T-helper 2 cell (primary cell): ENCODE results near the gene CDIP1.
A peak's percentile ranks its signal among the peaks of the same experiment; 100 is the strongest.
"Not testable (repeated sequence)": the region's sequence is repeated elsewhere in the genome, so short reads cannot be mapped to it uniquely, and the experiment has no call there.

Experiments used
- DNase-seq, 5 experiments: peaks; one replicate each; pipeline versions ENCODE4 v3.0.0 to v3.0.0-alpha.2; 2012 to 2022
- total RNA-seq, 2 donors: gene quantifications; one replicate each; lab custom pipeline; 2026; lab: John Stamatoyannopoulos, UW

CDIP1 gene
- total RNA-seq: 15.3 to 16.5 reads per million in 2 donors

GRCh38 chr16:4538350-4539235 lies at the start of gene CDIP1:
Gene CDIP1 (minus strand): TSS chr16:4538773. CDS start chr16:4514130, 24,643 bp downstream.
- peak; percentile 77 to 97 (median 90) for DNase-seq

DNA sequence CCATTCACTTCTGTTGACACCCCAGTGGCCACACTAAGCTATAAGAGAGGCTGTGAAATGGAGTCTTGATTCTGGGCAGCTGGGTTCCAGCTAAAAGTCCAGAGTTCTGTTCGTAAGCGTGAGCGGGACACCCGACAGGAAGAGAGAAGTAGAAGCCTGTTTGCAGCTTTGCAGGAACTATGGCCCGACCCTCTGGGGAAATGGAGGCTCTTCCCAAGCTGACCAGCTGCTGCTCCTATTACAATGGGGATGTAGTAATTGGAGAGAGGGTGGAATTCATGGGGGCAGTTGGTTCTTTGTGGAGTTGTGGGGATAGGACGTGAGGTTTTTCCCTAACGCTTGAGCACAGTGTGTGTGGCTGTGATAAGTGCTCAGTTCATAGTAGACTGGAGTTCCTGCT lies 47.7 kb upstream of the CDIP1 start:
- no peak for DNase-seq

- DNase-seq: no peak
Observed at GRCh38 chr16:4583906-4584305, 45.3 kb upstream of the CDIP1 start.

- no peak for DNase-seq
Observed at GRCh38 chr16:4580250-4580649, 41.7 kb upstream of the CDIP1 start.

- no peak for DNase-seq
Observed at GRCh38 chr16:4578961-4579530, 40.5 kb upstream of the CDIP1 start.

DNA sequence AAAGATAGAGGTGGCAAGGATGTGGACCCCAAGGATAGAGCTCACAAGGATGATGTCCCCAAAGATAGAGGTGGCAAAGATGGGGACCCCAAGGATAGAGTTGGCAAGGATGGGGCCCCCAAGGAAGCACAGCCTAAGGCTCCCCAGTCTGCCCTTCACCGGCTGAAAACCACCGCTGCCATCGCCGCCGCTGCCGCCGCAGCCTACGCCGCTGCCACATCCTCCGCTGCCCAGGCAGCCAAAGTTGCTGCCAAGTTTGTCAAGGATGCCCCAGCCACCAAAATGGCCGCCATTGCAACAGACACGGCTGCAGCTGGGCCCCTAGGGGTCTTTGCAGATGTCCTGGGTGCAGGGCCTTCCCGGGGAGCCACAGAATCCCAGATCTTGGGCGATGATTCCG lies 37.4 kb upstream of the CDIP1 start:
- DNase-seq: no peak

DNA sequence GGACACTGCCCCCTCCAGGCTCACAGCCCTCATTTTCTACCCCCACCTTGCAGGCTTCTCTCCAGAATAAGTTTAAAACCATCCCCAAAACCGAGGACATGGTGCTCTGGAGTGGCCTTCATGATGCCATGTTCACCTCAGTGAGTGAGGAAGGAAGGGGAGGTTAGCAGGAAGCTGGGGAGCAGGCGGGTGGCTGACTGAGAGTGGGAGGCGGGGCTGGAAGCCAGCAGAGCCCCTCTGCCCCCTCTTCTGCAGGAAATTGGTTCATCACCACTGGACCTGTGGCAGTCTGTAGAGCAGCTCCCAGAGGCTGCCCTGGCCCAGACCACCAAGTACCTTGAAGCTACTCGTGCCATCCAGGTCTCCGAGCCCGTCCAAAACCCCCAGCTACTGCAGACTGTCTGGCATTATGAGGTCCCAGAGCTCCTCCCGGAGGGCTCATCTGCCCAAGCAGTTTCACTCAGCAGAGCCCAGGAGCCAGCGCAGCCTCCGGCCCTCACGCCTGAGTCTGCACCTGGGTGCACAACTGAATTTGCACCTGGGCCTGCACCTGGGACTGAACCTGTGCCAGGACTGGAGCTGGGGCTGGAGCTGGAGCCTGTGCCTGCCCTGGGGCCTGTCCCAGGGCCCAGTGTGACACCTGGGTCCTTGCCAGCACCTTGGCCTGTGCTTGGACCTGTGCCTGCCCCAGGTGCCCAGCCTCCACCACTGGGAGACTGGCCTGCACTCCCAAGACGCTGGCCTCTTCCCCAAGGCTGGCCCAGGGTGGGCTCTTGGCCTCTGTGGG lies 36.5 kb upstream of the CDIP1 start:
- DNase-seq: no peak

GRCh38 chr16:4573926-4574325 lies 35.4 kb upstream of the CDIP1 start:
- DNase-seq: not testable (repeated sequence)

DNA sequence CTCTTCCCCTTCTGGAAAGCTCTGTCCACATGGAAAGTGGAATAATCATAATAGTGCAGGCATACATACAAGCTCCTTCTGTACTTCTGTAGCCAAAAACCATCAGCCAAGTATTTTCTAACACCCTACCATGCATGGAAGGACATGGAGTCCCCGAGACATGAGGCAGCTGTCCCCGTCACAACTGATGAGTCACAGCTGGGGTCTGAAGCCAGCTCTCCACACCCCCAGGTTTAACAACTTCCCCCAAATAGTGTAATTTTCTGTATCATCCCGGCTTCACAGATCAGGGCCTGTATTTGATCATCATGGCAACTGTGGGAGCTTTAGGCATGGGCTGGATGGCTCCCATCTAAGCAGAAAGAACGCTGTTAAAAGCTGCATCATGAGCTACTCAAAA lies 34.1 kb upstream of the CDIP1 start:
- DNase-seq: no peak

- no peak for DNase-seq
Observed at GRCh38 chr16:4570688-4571321, 32.2 kb upstream of the CDIP1 start.

DNA sequence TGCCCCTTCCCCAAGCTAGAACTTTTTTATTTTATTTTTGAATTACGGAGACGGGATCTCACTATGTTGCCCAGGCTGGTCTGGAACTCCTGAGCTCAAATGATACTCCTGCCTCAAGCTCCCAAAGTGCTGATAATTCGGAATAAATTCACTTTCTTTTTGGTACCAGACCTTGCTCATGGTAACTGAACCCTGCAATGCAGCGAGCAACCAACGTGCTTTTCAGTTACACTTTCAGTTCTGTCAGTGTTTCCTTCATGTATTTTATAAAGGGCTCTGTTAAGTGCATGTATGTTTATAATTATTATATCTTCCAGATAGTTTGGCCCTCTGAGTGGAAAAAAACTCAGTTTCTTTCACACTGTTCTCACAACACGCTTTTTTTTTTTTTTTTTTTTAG lies 31.5 kb upstream of the CDIP1 start:
- peak in 1 of 5 experiments; percentile 13 for DNase-seq

DNA sequence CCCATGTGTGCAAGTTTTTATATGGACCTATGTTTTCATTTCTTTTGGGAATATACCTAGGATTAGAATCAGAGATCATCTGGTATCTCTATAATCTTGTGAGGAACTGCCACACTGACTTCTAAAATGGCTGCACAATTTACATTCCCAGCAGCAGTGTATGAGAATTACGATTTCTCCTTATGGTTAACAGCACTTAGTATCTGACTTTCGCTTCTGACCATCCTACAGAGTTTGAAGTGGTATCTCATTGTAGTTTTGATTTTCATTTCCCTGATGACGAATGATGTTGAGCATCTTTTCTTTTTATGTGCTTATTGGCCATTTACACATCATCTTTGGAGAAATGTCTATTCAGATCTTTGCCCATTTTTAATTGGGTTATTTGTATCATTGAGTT lies 27.6 kb upstream of the CDIP1 start:
- DNase-seq: no peak

GRCh38 chr16:4564661-4565267 lies 26.2 kb upstream of the CDIP1 start:
- no peak for DNase-seq

DNA sequence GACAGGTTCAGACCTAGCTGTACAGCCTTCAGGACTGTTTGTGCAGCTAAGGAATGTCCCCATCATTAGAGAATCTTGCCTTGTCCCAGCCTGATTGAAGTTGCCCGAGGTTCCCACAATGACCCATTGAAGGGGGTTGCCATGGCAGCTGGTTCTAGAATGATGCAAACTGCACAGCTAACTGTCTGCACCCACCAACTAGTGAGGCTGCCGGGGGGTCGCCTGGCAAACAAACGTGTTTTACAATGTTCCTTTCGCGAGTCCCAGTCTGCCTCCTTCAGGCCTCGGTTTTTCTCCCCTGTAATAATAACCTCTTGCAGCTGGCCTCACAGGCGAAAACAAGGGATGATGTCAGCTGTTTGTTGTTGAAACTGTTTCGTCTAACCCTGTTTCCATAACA lies 23.0 kb upstream of the CDIP1 start:
- no peak for DNase-seq

- DNase-seq: no peak
Observed at GRCh38 chr16:4557973-4558372, 19.4 kb upstream of the CDIP1 start.

- DNase-seq: no peak
Observed at GRCh38 chr16:4556580-4556979, 18.0 kb upstream of the CDIP1 start.

DNA sequence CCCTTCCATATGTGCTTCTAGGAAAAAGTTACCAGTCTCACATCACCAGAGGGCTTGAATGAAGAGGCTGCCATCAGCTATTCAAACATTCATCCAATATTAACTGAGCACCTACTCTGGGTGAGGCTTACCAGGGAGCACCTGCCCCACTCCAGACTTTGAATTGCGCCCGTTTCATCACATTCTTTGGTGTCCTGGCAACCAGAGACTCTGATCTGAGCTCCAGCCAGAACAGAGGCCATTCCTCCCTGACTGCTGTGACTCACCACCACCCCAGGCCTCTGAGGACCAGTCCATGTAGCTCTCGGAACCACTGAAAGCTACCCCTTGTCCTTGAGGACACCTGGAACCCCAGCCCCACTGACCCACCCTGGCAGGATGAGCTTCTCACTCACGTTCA lies 17.5 kb upstream of the CDIP1 start, which contains the start of gene C16orf96:
Gene C16orf96, plus strand, starts transcription at position 229 of the 400 bp plus-strand sequence. Its CDS starts 150 bp downstream, at position 379.
- no peak for DNase-seq

DNA sequence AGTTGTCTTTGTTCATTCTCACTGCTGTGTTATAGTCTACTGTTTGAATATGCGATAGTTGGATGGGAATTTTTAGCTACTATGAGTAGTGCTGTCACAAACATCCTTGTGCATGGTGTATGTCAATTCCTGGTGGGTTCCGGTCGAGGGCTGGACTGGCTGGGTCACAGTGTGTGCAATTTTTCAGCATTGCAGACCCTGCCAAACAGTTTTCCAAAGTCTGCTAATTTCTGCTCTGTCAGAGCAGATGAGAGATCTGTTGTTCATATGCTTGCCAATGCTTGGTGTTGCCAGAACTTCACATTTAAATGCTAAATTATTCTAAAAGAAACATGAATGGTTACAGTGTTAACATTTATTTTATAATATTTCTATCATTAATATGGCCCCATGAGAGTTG lies 14.0 kb upstream of the CDIP1 start:
- no peak for DNase-seq

- DNase-seq: no peak
Observed at GRCh38 chr16:4550591-4550990, 12.0 kb upstream of the CDIP1 start.

DNA sequence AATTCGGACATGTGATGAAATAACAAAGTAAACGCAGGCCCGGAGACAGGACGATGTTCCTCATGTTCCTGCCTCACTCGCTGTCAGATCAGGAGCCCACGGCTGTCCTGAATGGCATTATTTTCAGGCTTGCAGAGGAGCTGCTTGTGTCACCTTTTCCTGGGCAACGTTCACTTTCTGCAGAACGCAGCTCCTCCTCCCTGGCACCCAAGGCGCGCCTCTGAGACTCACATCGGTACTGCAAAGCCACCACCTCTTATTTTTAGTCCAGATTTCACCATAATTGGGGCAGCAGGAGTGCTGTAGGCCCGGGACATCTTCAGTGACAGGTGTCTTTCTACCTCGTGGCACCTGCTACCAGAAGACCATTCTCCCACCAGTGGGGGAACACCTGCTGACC lies 9.6 kb upstream of the CDIP1 start:
- no peak for DNase-seq

- DNase-seq: no peak
Observed at GRCh38 chr16:4544473-4544872, 5.9 kb upstream of the CDIP1 start.

DNA sequence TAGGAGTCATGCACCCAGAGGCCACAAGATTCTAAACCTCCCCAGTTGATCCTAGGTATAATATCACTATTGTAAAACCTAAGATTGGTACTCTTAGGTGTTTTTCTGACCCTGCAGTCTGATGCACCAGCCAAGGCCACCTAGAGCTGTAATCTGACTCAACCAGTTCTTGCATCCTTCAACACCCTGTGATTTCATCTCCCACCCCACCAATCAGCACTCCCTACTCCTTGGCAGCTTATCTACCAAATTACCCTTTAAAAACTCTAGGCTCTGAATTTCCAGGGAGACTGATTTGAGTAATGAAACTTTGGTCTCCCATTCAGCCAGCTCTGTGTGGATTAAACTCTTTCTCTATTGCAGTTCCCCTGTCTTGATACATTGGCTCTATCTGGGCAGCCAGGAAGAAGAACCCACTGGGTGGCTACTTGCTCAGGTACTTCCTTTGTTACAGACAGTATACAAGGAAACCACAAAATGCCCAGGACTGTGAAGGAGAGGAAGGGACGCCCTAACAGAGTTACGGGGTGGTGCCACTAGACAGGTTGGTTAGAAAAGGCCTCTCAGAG lies 1.2 kb upstream of the CDIP1 start:
- DNase-seq: no peak
